ENCODE results near the gene WWP2.

The WWP2 gene

DNA sequence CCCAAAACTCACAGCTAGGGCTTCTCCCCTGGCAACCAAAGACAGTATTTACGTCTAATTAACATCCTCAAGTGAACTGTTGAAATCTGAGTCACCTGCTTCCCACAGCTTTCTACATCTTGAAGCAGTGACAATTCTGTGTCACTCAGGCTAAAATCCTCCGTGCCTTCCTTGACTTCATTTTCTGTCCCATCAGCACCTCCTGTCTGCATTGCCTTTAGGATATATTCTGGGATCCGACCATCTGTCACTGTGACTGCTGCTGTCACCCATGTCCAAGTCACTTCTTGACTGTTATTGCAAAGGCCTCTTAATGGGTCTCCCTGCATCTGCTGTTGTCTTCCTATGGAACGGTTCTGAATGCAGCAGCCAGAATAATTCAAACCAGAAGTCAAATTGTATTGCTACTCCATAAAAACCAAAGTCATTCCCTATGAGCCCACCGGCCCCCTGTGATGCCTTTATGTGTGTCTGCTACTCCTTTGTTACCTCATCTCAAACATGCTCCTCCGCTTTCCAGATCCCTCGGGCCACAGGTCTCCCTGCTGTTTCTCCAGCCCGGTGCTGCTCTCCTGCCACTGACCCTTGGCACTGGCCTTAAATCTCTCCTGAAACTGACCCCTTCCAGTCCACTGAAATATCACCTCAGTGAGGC is 56.9 kb downstream of the WWP2 start:
- TF ChIP-seq, protein P1, sequence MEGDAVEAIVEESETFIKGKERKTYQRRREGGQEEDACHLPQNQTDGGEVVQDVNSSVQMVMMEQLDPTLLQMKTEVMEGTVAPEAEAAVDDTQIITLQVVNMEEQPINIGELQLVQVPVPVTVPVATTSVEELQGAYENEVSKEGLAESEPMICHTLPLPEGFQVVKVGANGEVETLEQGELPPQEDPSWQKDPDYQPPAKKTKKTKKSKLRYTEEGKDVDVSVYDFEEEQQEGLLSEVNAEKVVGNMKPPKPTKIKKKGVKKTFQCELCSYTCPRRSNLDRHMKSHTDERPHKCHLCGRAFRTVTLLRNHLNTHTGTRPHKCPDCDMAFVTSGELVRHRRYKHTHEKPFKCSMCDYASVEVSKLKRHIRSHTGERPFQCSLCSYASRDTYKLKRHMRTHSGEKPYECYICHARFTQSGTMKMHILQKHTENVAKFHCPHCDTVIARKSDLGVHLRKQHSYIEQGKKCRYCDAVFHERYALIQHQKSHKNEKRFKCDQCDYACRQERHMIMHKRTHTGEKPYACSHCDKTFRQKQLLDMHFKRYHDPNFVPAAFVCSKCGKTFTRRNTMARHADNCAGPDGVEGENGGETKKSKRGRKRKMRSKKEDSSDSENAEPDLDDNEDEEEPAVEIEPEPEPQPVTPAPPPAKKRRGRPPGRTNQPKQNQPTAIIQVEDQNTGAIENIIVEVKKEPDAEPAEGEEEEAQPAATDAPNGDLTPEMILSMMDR (IDR thresholded peaks at IDR 0.05), result no peak

DNA sequence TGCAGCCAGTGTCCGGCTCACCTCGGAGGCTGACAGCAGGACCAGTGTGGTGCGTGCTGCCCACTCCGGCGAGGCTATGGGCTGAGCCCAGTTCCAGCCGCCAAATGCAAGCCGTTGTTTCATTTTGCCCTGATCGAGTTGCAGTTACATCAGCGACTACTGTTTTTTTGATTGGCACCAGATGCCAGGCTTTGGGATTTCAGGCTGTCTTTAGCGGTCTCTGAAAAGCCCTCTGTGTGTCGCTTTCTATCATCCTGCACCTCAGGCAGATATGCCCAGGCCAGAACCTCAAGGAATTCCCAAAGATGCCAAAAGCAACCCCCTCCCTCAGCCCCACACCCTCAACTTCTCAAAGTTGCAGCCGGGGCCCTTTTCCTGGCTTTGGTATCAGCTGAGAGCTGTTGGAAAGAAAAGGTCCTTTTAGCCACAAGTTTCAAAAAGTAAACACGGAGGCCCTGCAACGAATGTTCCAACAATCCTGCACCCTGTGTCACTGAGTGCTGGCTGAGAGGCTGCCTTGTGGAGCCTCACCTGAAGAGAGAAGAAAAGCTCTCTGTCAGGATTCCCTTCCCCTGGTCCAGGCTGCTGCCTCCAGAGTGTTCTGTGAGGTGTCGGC is 58.9 kb downstream of the WWP2 start:
- TF ChIP-seq, protein P1 (IDR thresholded peaks at IDR 0.05), result no peak

- TF ChIP-seq, protein P1 (IDR thresholded peaks at IDR 0.05), result no peak
Measured at GRCh38 chr16:69821844-69822173, 59.7 kb downstream of the WWP2 start.

- TF ChIP-seq, protein P1 (IDR thresholded peaks at IDR 0.05), result no peak
Measured at GRCh38 chr16:69822174-69822935, 60.2 kb downstream of the WWP2 start.

DNA sequence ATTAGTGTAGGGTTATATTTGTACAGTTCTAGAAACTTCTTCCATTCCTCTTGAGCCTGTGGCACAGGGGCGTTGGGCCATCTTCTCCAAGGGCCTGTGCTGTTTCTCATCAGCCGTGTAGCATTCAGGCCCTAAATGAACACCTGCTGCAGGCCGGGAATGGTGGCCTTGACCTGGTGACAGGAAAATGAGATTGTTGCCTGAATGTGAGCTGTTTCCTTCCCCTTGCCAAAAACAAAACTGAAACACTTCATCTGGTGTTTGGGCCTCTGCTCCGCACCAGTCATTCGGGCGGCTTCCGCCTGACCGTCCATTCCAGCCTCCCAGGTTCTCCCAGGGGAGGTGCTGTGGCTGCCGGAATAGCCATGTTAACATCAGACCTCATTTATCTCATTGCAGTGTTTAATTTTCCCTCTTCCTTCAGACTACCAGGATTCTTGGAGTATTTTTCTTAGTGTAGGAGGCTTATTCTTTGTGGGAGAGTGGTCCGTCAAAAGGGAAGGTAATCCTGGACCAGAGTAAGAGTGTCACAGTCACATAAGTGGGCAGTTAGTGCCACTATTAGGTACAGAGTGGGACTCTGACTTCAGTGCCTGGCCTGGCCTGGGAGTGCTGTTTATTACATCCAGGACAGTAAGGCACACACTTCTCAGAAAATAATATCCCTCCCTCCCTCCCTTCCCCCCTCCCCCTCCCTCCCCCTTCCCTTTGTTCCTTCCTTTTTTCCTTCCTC is 61.9 kb downstream of the WWP2 start:
- TF ChIP-seq, protein P1 (IDR thresholded peaks at IDR 0.05), result no peak

DNA sequence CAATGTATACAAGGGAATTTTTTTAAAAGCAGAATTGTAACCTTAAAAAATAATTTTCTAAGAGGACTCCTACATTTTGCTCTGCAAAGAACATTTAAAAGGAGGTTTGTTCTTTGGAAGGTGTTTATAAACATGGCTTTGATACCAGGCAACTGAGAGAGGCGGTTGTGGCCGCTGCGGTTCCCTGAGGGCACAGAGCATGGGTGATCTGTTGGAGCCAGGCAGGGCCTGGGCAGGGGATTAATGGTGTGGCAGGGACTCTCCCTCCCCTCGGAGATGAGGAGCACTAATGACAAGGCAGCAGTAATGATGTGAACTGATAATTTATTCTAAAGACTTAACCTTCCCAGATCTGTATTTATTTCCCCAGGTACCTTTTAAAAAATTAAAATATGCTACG is 65.4 kb downstream of the WWP2 start:
- TF ChIP-seq, protein P1 (IDR thresholded peaks at IDR 0.05), result no peak

DNA sequence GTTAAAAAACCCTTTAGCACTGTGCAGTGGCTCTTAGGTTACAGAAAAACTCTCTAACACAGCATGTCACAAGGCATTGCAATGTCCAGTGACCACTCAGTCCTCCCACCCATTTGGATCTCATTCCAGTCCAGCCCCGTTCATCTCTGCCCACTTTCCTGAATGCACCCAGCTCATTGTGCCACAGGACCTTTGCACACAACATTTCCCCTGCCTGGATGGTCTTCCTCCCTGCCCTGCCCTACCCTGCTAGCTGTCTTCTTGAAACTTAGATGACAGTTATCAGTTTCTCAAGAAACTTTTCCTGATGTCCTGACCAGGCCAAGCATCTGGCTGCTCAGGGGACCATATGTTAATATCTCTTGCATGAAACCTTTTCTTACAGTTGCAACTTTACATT is 67.2 kb downstream of the WWP2 start:
- TF ChIP-seq, protein P1 (IDR thresholded peaks at IDR 0.05), result no peak
